ENCODE results near the gene HSPA14. TPM values are rescaled to one million over a fixed set of nuclear protein-coding genes. Genes with fewer than 3 reads are reported as not detected.

Gene HSPA14
- polyA plus RNA-seq, 1 donor (not counting 4 experiments of a cell fraction or from before 2014, with no cell fraction given), result 29.5 TPM

GRCh38 chr10:14917827-14918226 lies 79.7 kb downstream of the HSPA14 start:
- Histone ChIP-seq H3K9me1 (ENCODE audit: control insufficient read depth, extremely low read depth, insufficient read depth, low read length) (no peaks in the 10 kb centered on the region), H3K36me3 (ENCODE audit: control insufficient read depth in 2 of 2, extremely low read depth in 1 of 2, insufficient read depth in 2 of 2, low read length in 2 of 2) (peaks cover 3 to 17% of the 10 kb centered on the region in 2 experiments), H3K79me2 (ENCODE audit: control insufficient read depth, insufficient read depth, low read length) (no peaks in the 10 kb centered on the region), H3K4me3 (ENCODE audit: control insufficient read depth in 2 of 3, extremely low read depth in 1 of 3, insufficient read depth in 2 of 3, low read depth in 1 of 3, low read length in 3 of 3) (no peak overlapping the region), H3K4me1 (ENCODE audit: control insufficient read depth, extremely low read depth, insufficient read depth, low read length) (no peaks in the 10 kb centered on the region), H3K4me2 (ENCODE audit: control insufficient read depth, extremely low read depth, insufficient read depth, low read depth, low read length) (no peak overlapping the region), H4K20me1 (ENCODE audit: control insufficient read depth, extremely low read depth, insufficient read depth, low read length) (no peaks in the 10 kb centered on the region), H3K27ac (ENCODE audit: control insufficient read depth, insufficient read depth, low read length) (no peak overlapping the region), H2AFZ (ENCODE audit: control insufficient read depth, low read length) (no peak overlapping the region), H3K27me3 (ENCODE audit: control insufficient read depth, extremely low read depth, insufficient read depth, low read length) (no peaks in the 10 kb centered on the region), H3K9ac (ENCODE audit: control insufficient read depth, extremely low read depth, insufficient read depth, low read length) (no peak overlapping the region), H3K9me3 (ENCODE audit: control insufficient read depth, low read depth, low read length) (no peaks in the 10 kb centered on the region)
- DNase-seq (ENCODE audit: low read depth, low spot score), result no peak
- TF ChIP-seq EZH2 (IDR thresholded peaks at IDR 0.05; ENCODE audit: low read length) (no peak), CTCF (optimal IDR thresholded peaks at IDR 0.05 in 1 of 3, IDR thresholded peaks at IDR 0.05 in 1 of 3, conservative IDR thresholded peaks at IDR 0.05 in 1 of 3; ENCODE audit: extremely low read depth in 1 of 3, insufficient read depth in 2 of 3, low read length in 3 of 3) (no peak)
- FAIRE-seq, result no peak
- dilution Hi-C loops (cut with MboI; ENCODE audit: extremely low pct_ligation_motif_present, low sequenced_read_pairs), result no loop called here

GRCh38 chr10:14918964-14919363 lies 80.9 kb downstream of the HSPA14 start:
- Histone ChIP-seq H3K79me2 (ENCODE audit: control insufficient read depth, insufficient read depth, low read length) (no peaks in the 10 kb centered on the region), H3K27me3 (ENCODE audit: control insufficient read depth, extremely low read depth, insufficient read depth, low read length) (no peaks in the 10 kb centered on the region), H3K9me1 (ENCODE audit: control insufficient read depth, extremely low read depth, insufficient read depth, low read length) (no peaks in the 10 kb centered on the region), H3K9ac (ENCODE audit: control insufficient read depth, extremely low read depth, insufficient read depth, low read length) (no peak overlapping the region), H4K20me1 (ENCODE audit: control insufficient read depth, extremely low read depth, insufficient read depth, low read length) (no peaks in the 10 kb centered on the region), H3K36me3 (ENCODE audit: control insufficient read depth in 2 of 2, extremely low read depth in 1 of 2, insufficient read depth in 2 of 2, low read length in 2 of 2) (peaks cover 6 to 18% of the 10 kb centered on the region in 2 experiments), H3K4me3 (ENCODE audit: control insufficient read depth in 2 of 3, extremely low read depth in 1 of 3, insufficient read depth in 2 of 3, low read depth in 1 of 3, low read length in 3 of 3) (no peak overlapping the region), H3K4me2 (ENCODE audit: control insufficient read depth, extremely low read depth, insufficient read depth, low read depth, low read length) (no peak overlapping the region), H2AFZ (ENCODE audit: control insufficient read depth, low read length) (no peak overlapping the region), H3K27ac (ENCODE audit: control insufficient read depth, insufficient read depth, low read length) (no peak overlapping the region), H3K9me3 (ENCODE audit: control insufficient read depth, low read depth, low read length) (no peaks in the 10 kb centered on the region), H3K4me1 (ENCODE audit: control insufficient read depth, extremely low read depth, insufficient read depth, low read length) (no peaks in the 10 kb centered on the region)
- FAIRE-seq (no peak), DNase-seq (ENCODE audit: low read depth, low spot score) (no peak)
- dilution Hi-C loops (cut with MboI; ENCODE audit: extremely low pct_ligation_motif_present, low sequenced_read_pairs), result no loop called here
- TF ChIP-seq CTCF (optimal IDR thresholded peaks at IDR 0.05 in 1 of 3, IDR thresholded peaks at IDR 0.05 in 1 of 3, conservative IDR thresholded peaks at IDR 0.05 in 1 of 3; ENCODE audit: extremely low read depth in 1 of 3, insufficient read depth in 2 of 3, low read length in 3 of 3) (no peak), EZH2 (IDR thresholded peaks at IDR 0.05; ENCODE audit: low read length) (no peak)

Other genes with a start within 250 kb of the HSPA14 start
- 2.4 to 8.7 TPM (median 8.2 TPM) in 3 replicates for gene FAM107B, start 63.4 kb upstream of the HSPA14 start, polyA plus RNA-seq
- gene CDNF, start 269 bp upstream of the HSPA14 start, polyA plus RNA-seq, result 1.1 to 1.4 TPM (median 1.2 TPM) in 3 replicates
- 6.6 to 8.6 TPM (median 7.1 TPM) in 3 replicates for gene MSANTD7, start within 50 bp of the HSPA14 start, polyA plus RNA-seq
- 5.3 to 11.8 TPM (median 6.9 TPM) in 3 replicates for gene SUV39H2, start 40.6 kb downstream of the HSPA14 start, polyA plus RNA-seq
- gene DCLRE1C, start 115.8 kb downstream of the HSPA14 start, polyA plus RNA-seq, result 4.1 to 9.1 TPM (median 4.6 TPM) in 3 replicates
- gene MEIG1, start 121.1 kb downstream of the HSPA14 start, polyA plus RNA-seq, result 0.32 to 0.33 TPM in 2 of 3 replicates, not detected in the other
- 0.31 to 0.54 TPM (median 0.40 TPM) in 3 replicates for gene OLAH, start 205.6 kb downstream of the HSPA14 start, polyA plus RNA-seq